Activated CD4-positive, alpha-beta T cell treated with anti-CD3 and anti-CD28 coated beads, Interleukin-2, amount 10 ng/mL, durations not matched to agents 7 days and 5 days (primary cell): Measurements from ENCODE around the gene OGDH. TPM values are rescaled to one million over a fixed set of nuclear protein-coding genes. Genes with fewer than 3 reads are reported as not detected.
"Not testable (repeated sequence)": the region's sequence is repeated elsewhere in the genome, so short reads cannot be mapped to it uniquely, and the experiment has no call there.

Source experiments
- CTCF ChIA-PET: fragments of 350-600 bp; sonication (Branson Sonifier 250); formaldehyde crosslinking; loops from one replicate; lab custom pipeline; 2021; ENCODE audit warnings: antibody characterized with exemption; lab: Charles Lee
- POLR2A ChIA-PET: fragments of 350-600 bp; sonication (Branson Sonifier 250); formaldehyde crosslinking; loops from one replicate; lab custom pipeline; 2021; ENCODE audit warnings: antibody characterized with exemption; lab: Charles Lee
- DNase-seq: peaks from one replicate; pipeline ENCODE4 v3.0.0-alpha.2; 2020
- H3K27ac Mint-ChIP-seq: one replicate; pipeline ENCODE4 v1.8.0; 2021; ENCODE audit warnings: mild to moderate bottlenecking, moderate library complexity, mixed read lengths
- H3K27me3 Mint-ChIP-seq: one replicate; pipeline ENCODE4 v1.8.0; 2021; ENCODE audit warnings: mixed read lengths
- H3K36me3 Mint-ChIP-seq: one replicate; pipeline ENCODE4 v1.8.0; 2021; ENCODE audit warnings: low read depth, mixed read lengths
- H3K4me1 Mint-ChIP-seq: one replicate; pipeline ENCODE4 v1.8.0; 2021; ENCODE audit warnings: mixed read lengths
- H3K4me3 Mint-ChIP-seq: one replicate; pipeline ENCODE4 v1.8.0; 2021; ENCODE audit warnings: mild to moderate bottlenecking, moderate library complexity, mixed read lengths
- H3K9me3 Mint-ChIP-seq: one replicate; pipeline ENCODE4 v1.8.0; 2021; ENCODE audit warnings: mixed read lengths
- total RNA-seq, 2 experiments: library from RNA; stranded (reverse); gene quantifications; one replicate each; pipeline ENCODE4 v1.2.3, GENCODE V29; 2021

Gene OGDH
- total RNA-seq, 2 experiments from 2014 or later, result 114 to 121 TPM

DNA sequence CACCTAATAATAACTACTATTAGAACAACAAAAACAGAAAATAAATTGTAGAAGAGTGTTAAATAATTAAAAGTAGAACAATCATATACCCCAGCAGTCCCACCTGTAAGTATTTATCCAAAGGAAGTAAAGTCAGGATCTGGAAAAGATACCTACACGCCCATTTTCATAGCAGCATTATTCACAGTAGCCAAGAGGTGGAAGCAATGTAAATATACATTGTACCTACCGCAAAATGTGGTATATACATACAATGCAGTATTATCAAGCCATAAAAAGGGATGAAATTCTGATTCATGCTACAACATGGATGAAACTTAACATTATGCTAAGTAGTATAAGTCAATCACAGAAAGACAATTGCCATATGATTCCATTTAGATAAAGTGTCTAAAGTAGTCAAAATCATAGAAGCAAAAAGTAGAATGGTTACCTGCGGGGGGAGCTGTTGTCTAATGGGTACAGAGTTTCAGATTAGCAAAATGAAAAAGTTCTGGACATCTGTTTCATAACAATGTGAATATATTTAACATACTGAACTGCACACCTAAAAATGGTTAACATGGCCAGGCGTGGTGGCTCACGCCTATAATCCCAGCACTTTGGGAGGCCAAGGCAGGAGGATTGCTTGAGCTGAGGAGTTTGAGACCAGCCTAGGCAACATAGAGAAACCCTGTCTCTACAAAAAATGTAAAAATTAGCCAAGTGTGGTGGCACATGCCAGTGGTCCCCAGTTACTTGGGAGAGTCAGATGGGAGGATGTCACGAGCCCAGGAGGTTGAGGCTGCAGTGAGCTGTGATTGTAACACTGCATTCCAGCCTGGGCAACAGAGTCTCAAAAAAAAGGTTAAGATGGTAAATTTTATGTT, 18.4 kb upstream of the OGDH start:
- CTCF ChIA-PET, result interaction anchor here (0.6 to 2.0 kb wide), 8 partner anchors 11 to 260 kb away, joined by 3 to 5 read pairs (median 3); partner anchors contain the start of genes H2AZ2, OGDH and ZMIZ2
- H3K27ac Mint-ChIP-seq, result peak overlapping the region; percentile 11

DNA sequence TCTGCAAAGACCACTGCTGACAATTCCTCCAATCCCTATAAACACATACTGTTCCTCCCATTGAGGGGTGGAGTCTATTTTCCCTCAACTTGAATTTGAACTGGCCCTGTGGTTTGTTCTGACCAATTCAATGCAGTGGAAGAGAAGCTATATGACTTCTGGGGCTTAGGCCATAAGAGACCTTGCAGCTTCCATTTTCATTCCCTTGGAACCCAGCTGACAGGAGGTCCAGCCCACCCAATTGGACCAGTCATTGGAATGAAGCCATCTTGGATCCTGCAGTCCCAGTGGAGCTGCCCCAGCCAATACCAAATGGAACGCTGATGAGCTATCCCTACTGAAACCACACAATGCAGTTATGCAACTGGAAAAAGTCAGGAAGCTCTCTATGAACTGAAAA, 15.5 kb upstream of the OGDH start:
- no peak overlapping the region for H3K27ac Mint-ChIP-seq
- ChIA-PET POLR2A (no interaction called here), CTCF (interaction anchor here (0.6 to 1.2 kb wide), 3 partner anchors 10 to 315 kb away, joined by 3 read pairs; no protein-coding TSS in a partner anchor)
- peaks cover 9% of the 10 kb centered on the region for H3K27me3 Mint-ChIP-seq
- H3K36me3 Mint-ChIP-seq, result no peaks in the 10 kb centered on the region
- H3K9me3 Mint-ChIP-seq, result no peaks in the 10 kb centered on the region
- peaks cover 13% of the 10 kb centered on the region for H3K4me1 Mint-ChIP-seq
- DNase-seq, result no peak
- no peak overlapping the region for H3K4me3 Mint-ChIP-seq

More for the DNA sequence above, 18.4 kb upstream of the OGDH start:
- H3K4me1 Mint-ChIP-seq, result peaks cover 11% of the 10 kb centered on the region
- DNase-seq, result peak; percentile 78
- no peaks in the 10 kb centered on the region for H3K9me3 Mint-ChIP-seq
- POLR2A ChIA-PET, result no interaction called here
- no peaks in the 10 kb centered on the region for H3K36me3 Mint-ChIP-seq
- peaks cover 7% of the 10 kb centered on the region for H3K27me3 Mint-ChIP-seq
- H3K4me3 Mint-ChIP-seq, result no peak overlapping the region

DNA sequence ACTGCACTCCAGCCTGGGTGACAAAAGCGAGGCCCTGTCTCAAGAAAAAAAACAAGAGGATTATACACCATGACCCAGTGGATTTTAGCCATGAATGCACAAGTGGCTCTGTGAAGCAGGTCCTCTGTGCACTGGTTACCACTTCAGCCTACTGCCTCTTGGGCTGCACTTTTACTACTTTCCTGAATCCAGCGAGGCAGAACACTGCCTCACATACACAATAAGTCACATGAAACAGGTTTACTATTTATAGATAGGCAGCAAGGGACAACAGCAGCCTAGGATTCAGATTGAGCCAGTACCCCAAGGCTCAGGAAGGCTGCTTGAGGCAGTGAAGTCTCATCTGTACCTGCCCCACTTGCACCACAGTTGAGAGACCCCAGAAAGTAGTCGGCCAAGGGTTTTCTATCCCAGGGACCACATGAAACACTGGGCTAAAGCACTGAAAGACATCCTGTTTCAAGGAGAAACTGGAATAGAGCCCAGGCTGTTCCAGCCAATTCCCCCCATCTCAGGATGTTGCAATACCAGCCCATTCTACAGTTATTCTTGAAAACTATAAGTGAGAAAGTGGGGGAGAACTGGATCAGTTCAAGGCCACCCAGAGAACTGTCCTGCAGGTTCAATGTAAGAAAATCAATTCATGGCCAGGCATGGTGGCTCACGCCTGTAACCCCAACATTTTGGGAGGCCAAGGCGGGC, 10.3 kb upstream of the OGDH start:
- H3K27ac Mint-ChIP-seq, result peak overlapping the region; percentile 41
- H3K36me3 Mint-ChIP-seq, result no peaks in the 10 kb centered on the region

DNA sequence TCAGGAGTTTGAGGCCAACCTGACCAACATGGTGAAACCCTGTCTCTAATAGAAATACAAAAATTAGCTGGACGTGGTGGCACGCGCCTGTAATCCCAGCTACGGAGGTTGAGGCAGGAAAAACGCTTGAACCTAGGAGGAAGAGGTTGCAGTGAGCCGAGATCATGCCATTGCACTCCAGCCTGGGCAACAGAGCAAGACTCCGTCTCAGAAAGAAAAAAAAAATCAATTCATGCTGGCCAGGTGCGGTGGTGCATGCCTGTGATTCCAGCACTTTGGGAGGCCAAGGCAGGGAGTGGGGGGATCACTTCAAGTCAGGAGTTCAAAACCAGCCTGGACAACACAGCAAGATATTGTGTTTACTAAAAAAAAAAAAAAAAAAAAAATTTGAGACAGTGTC, 9.2 kb upstream of the OGDH start:
- CTCF ChIA-PET, result interaction anchor here (0.6 to 0.7 kb wide), 2 partner anchors 97 to 310 kb away, joined by 3 read pairs; no protein-coding TSS in a partner anchor

More for the DNA sequence above, 10.3 kb upstream of the OGDH start:
- ChIA-PET POLR2A (no interaction called here), CTCF (interaction anchor here (1.2 kb wide), 2 partner anchors 31 to 58 kb away, joined by 3 read pairs; no protein-coding TSS in a partner anchor)
- Mint-ChIP-seq H3K4me3 (no peak overlapping the region), H3K4me1 (peaks cover 2% of the 10 kb centered on the region), H3K9me3 (no peaks in the 10 kb centered on the region), H3K27me3 (peaks cover 9% of the 10 kb centered on the region)
- DNase-seq, result no peak

DNA sequence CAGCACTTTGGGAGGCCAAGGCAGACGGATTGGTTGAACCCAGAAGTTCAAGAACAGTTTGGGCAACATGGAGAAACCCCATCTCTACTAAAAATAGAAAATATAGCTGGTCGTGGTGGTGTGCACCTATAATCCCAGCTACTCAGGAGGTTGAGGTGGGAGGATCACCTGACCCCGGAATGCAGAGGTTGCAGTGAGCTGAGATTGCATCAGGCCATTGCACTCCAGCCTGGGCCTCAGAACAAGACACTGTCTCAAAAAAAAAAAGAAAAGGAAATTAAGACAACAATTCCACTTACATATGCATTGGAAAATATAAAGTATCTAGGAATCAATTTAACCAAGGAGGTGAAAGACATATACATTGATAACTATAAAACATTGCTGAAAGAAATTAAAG, 7.2 kb upstream of the OGDH start:
- CTCF ChIA-PET, result interaction anchor here (0.7 to 1.0 kb wide), 4 partner anchors 11 to 40 kb away, joined by 3 to 4 read pairs (median 4); partner anchors contain the start of gene TMED4
- Mint-ChIP-seq H3K36me3 (no peaks in the 10 kb centered on the region), H3K4me3 (no peak overlapping the region), H3K27me3 (peaks cover 3% of the 10 kb centered on the region), H3K9me3 (no peaks in the 10 kb centered on the region), H3K27ac (no peak overlapping the region), H3K4me1 (no peaks in the 10 kb centered on the region)
- POLR2A ChIA-PET, result no interaction called here
- no peak for DNase-seq

More for the DNA sequence above, 9.2 kb upstream of the OGDH start:
- H3K27me3 Mint-ChIP-seq, H3K4me3 Mint-ChIP-seq, DNase-seq, H3K36me3 Mint-ChIP-seq, H3K9me3 Mint-ChIP-seq, POLR2A ChIA-PET, H3K4me1 Mint-ChIP-seq, H3K27ac Mint-ChIP-seq: not testable (repeated sequence)

DNA sequence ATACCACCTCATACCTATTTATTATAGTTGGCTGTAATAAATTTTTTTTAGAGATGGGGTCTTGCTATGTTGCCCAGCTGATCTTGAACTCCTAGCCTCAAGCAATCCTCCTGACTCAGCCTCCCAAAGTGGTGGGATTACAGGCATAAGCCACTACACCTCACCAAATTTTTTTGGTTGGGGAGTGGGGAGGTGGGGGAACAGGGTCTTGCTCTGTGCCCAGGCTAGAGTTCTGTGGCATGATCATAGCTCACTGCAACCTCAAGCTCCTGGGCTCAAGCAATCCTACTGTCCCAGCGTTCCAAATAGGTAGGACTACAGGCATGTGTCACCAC, 3.9 kb upstream of the OGDH start:
- Mint-ChIP-seq H3K36me3 (peaks cover 4% of the 10 kb centered on the region), H3K4me1 (peaks cover 21% of the 10 kb centered on the region), H3K9me3 (no peaks in the 10 kb centered on the region), H3K4me3 (no peak overlapping the region), H3K27ac (no peak overlapping the region), H3K27me3 (peaks cover 3% of the 10 kb centered on the region)
- DNase-seq, result no peak
- POLR2A ChIA-PET, result no interaction called here
- CTCF ChIA-PET, result interaction anchor here (1.4 kb wide), 1 partner anchor 18 kb away, joined by 3 read pairs; no protein-coding TSS in a partner anchor

DNA sequence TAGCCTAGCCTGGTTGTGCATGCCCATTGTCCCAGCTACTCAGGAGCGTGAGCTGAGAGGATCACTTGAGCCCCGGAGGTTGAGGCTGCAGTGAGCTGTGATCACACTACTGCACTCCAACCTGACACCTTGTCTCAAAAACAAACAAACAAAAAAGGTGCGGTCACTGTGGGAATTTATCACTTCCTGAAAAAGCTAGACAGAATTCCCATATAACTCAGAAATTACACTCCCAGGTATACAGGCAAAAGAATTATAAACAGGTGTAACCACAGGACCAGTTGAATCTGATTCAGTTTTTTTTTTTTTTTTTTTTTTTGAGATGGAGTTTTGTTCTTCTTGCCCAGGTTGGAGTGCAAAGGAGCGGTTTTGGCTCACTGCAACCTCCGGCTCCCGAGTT, 3.2 kb upstream of the OGDH start:
- CTCF ChIA-PET, result interaction anchor here (1.4 kb wide), 1 partner anchor 17 kb away, joined by 3 read pairs; no protein-coding TSS in a partner anchor
- H3K9me3 Mint-ChIP-seq, result no peaks in the 10 kb centered on the region

DNA sequence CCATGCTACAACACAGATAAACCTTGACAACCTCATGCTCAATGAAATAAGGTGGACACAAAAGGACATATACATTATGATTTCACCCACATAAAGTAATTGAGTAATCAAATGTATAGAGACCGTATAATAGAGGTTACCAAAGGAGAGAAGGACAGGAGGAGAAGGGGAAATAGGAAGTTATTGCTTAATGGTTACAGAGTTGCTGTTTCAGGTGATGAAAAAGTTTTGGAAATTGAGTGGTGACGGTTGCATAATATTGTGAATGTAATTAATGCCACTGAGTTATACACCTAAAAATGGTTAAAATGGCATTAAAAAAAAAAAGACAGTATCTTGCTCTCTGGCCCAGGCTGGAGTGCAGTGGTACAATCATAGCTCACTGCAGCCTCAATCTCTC, 1.5 kb upstream of the OGDH start:
- Mint-ChIP-seq H3K36me3 (peaks cover 12% of the 10 kb centered on the region), H3K4me3 (peak overlapping the region; percentile 8), H3K27ac (no peak overlapping the region), H3K9me3 (no peaks in the 10 kb centered on the region), H3K27me3 (peaks cover 3% of the 10 kb centered on the region), H3K4me1 (peaks cover 42% of the 10 kb centered on the region)
- no peak for DNase-seq
- POLR2A ChIA-PET, result interaction anchor here (0.6 kb wide), 1 partner anchor 35 kb away, joined by 7 read pairs; no protein-coding TSS in a partner anchor
- CTCF ChIA-PET, result interaction anchor here (3.7 kb wide), 1 partner anchor 34 kb away, joined by 12 read pairs; no protein-coding TSS in a partner anchor

More for the DNA sequence above, 3.2 kb upstream of the OGDH start:
- H3K27ac Mint-ChIP-seq, result no peak overlapping the region
- H3K27me3 Mint-ChIP-seq, result peaks cover 3% of the 10 kb centered on the region
- peaks cover 27% of the 10 kb centered on the region for H3K4me1 Mint-ChIP-seq
- POLR2A ChIA-PET, result no interaction called here
- peaks cover 8% of the 10 kb centered on the region for H3K36me3 Mint-ChIP-seq
- no peak overlapping the region for H3K4me3 Mint-ChIP-seq
- DNase-seq, result no peak

DNA sequence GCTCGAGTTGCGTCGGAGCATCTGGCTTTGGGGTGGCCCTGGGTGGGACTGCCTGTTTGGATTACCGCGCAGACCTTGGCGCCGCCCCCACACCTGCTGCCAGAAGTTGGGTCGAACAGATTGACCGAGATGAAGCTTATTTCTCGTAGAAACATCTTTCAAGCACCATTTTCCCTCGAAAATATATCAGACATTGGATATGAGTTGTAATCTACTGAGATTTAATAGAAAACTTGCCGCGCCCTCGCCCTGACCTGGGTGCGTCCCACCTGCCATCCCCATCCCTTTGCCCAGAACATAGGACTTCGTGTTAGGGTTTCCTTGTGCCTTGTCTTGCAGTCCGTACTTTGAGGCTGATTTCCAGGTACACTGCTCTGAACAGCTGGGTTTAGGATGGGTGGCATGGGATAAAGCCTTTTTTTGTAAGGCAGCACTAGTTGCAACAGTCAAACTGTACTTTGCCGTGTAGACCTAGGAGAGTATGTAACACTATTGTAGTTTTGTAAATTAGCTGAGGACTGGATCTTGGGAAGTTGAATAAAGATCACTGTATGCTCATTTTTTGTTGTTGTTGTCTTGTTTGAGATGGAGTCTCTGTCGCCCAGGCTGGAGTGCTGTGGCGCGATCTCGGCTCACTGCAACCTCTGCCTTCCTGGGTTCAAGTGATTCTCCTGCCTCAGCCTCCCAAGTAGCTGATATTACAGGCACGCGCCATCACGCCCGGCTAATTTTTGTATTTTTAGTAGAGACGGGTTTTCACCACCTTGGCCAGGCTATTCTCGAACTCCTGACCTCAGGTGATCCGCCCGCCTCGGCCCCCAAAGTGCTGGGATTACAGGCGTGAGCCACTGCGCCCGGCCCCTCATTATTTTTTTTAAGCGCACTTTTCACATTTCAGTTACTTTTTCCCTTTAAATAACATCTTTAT, 978 bp downstream of the OGDH start:
- Mint-ChIP-seq H3K9me3 (no peaks in the 10 kb centered on the region), H3K27me3 (peaks cover 3% of the 10 kb centered on the region), H3K4me1 (peaks cover 51% of the 10 kb centered on the region), H3K4me3 (peak overlapping the region; percentile 91), H3K27ac (peak overlapping the region; percentile 99), H3K36me3 (peaks cover 16% of the 10 kb centered on the region)
- no peak for DNase-seq
- ChIA-PET POLR2A (interaction anchor here (0.8 to 1.2 kb wide), 3 partner anchors 26 to 241 kb away, joined by 3 read pairs; partner anchors contain the start of gene TMED4), CTCF (interaction anchor here (0.8 to 3.7 kb wide), 9 partner anchors 10 to 298 kb away, joined by 3 to 17 read pairs (median 4); partner anchors contain the start of gene TMED4)

DNA sequence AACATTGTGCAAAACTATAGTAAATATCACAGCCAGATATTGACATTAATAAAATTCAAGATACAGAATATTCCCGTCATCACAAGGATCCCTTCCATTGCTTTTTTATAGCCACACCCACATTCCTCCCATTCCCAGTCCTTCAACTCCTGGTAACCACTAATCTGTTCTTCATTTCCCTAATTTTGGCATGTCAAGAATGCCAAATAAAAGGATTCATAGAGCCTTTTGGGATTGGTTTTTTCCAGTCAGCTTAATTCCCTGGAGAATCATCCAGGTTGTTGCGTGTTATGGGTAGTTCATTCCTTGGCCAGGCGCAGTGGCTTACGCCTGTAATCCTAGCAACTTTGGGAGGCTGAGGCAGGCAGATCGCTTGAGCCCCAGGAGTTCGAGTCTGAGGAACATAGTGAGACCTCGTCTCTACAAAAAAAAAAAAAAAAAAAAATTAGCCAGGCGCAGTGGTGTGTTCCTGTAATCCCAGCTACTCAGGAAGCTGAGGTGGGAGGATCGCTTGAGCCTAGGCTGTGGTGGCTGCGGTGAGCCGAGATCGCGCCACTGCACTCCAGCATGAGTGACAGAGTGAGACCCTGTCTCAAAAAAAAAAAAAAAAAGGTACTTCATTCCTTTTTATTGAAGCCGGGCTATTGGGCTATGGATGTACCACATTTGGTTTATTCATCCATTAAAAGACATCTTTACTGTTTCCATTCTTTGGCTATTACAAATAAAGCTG, 2.7 kb downstream of the OGDH start:
- ChIA-PET CTCF (interaction anchor here (0.6 to 2.6 kb wide), 5 partner anchors 12 to 342 kb away, joined by 3 to 17 read pairs (median 5); no protein-coding TSS in a partner anchor), POLR2A (interaction anchor here (0.7 kb wide), 1 partner anchor 1098 kb away, joined by 4 read pairs; no protein-coding TSS in a partner anchor)
- H3K36me3 Mint-ChIP-seq, result peaks cover 16% of the 10 kb centered on the region
- H3K9me3 Mint-ChIP-seq, result no peaks in the 10 kb centered on the region
- peaks cover under 1% of the 10 kb centered on the region for H3K27me3 Mint-ChIP-seq
- peak; percentile 22 for DNase-seq
- H3K27ac Mint-ChIP-seq, result peak overlapping the region; percentile 71
- peak overlapping the region; percentile 56 for H3K4me3 Mint-ChIP-seq
- H3K4me1 Mint-ChIP-seq, result peaks cover 55% of the 10 kb centered on the region

DNA sequence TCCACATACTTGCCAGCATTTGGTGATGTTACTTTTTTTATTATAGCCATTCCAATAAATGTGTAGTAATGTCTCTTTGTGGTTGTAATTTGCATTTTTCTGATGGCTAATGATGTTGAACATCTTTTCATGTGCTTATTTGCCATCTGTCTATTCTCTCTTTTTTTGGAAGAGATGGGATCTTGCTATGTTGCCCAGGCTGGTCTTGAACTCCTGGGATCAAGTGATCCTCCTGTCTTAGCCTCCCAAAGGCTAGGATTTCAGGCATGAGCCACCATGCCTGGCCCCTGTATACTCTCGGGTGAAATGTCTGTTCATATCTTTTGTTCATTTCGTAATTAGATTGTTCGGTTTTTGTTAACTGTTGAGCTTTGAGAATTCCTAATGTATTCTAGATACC, 3.4 kb downstream of the OGDH start:
- peaks cover 62% of the 10 kb centered on the region for H3K4me1 Mint-ChIP-seq
- peaks cover 21% of the 10 kb centered on the region for H3K36me3 Mint-ChIP-seq
- no peaks in the 10 kb centered on the region for H3K27me3 Mint-ChIP-seq
- DNase-seq, result no peak
- no peaks in the 10 kb centered on the region for H3K9me3 Mint-ChIP-seq
- peak overlapping the region; percentile 68 for H3K27ac Mint-ChIP-seq
- ChIA-PET CTCF (interaction anchor here (0.6 to 1.4 kb wide), 5 partner anchors 12 to 364 kb away, joined by 3 to 5 read pairs (median 4); no protein-coding TSS in a partner anchor), POLR2A (interaction anchor here (0.7 kb wide), 1 partner anchor 1099 kb away, joined by 4 read pairs; no protein-coding TSS in a partner anchor)
- no peak overlapping the region for H3K4me3 Mint-ChIP-seq
